ENCODE data around the gene NPSR1. TPM values are rescaled to one million over a fixed set of nuclear protein-coding genes. Genes with fewer than 3 reads are reported as not detected.

Gene NPSR1
- total RNA-seq, 1 donor from 2014 or later: not detected

- Mint-ChIP-seq H3K4me1 (ENCODE audit: low read depth) (peaks cover 36% of the 10 kb centered on the region), H3K27ac (peak overlapping the region; percentile 46), H3K4me3 (ENCODE audit: low read depth) (no peak overlapping the region), H3K9me3 (ENCODE audit: low read depth) (peaks cover 6% of the 10 kb centered on the region), H3K27me3 (peaks cover 16% of the 10 kb centered on the region), H3K36me3 (ENCODE audit: insufficient read depth) (peaks cover 2% of the 10 kb centered on the region)
- TF ChIP-seq, protein P1, sequence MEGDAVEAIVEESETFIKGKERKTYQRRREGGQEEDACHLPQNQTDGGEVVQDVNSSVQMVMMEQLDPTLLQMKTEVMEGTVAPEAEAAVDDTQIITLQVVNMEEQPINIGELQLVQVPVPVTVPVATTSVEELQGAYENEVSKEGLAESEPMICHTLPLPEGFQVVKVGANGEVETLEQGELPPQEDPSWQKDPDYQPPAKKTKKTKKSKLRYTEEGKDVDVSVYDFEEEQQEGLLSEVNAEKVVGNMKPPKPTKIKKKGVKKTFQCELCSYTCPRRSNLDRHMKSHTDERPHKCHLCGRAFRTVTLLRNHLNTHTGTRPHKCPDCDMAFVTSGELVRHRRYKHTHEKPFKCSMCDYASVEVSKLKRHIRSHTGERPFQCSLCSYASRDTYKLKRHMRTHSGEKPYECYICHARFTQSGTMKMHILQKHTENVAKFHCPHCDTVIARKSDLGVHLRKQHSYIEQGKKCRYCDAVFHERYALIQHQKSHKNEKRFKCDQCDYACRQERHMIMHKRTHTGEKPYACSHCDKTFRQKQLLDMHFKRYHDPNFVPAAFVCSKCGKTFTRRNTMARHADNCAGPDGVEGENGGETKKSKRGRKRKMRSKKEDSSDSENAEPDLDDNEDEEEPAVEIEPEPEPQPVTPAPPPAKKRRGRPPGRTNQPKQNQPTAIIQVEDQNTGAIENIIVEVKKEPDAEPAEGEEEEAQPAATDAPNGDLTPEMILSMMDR (IDR thresholded peaks at IDR 0.05; ENCODE audit: unreplicated experiment): no peak
- no peak for DNase-seq (ENCODE audit: low spot score, unreplicated experiment)
Observed at GRCh38 chr7:34839645-34840044, 181.6 kb downstream of the NPSR1 start.

GRCh38 chr7:34840176-34840785, 182.3 kb downstream of the NPSR1 start:
- DNase-seq (ENCODE audit: low spot score, unreplicated experiment): no peak
- Mint-ChIP-seq H3K9me3 (ENCODE audit: low read depth) (peaks cover 6% of the 10 kb centered on the region), H3K27me3 (peaks cover 16% of the 10 kb centered on the region), H3K4me3 (ENCODE audit: low read depth) (peak overlapping the region; percentile 12), H3K27ac (peak overlapping the region; percentile 46), H3K4me1 (ENCODE audit: low read depth) (peaks cover 39% of the 10 kb centered on the region), H3K36me3 (ENCODE audit: insufficient read depth) (peaks cover 2% of the 10 kb centered on the region)
- TF ChIP-seq, protein P1 (IDR thresholded peaks at IDR 0.05; ENCODE audit: unreplicated experiment): no peak

DNA sequence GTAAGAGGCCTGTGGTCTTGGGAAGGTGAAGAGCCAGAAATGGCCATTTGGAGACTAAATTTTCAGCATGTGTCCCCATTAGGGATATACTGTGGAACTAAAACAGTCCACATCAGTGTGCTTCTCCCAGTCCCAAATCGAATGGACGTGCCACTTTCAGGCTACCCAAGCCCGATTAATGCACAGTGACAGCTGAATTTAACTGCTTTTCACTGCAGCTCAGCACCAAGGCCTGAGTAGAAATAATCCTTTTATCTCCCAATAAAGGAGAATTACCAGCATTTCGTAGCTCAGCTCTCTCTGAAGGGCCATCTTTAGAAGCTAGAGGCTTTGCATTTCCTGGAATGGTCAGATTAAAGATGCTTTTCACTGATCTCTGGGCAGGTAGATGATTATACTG, 183.3 kb downstream of the NPSR1 start:
- Mint-ChIP-seq H3K27me3 (peaks cover 16% of the 10 kb centered on the region), H3K4me1 (ENCODE audit: low read depth) (peaks cover 49% of the 10 kb centered on the region), H3K36me3 (ENCODE audit: insufficient read depth) (peaks cover 2% of the 10 kb centered on the region), H3K27ac (no peak overlapping the region), H3K4me3 (ENCODE audit: low read depth) (no peak overlapping the region), H3K9me3 (ENCODE audit: low read depth) (peaks cover 6% of the 10 kb centered on the region)
- DNase-seq (ENCODE audit: low spot score, unreplicated experiment): no peak
- TF ChIP-seq, protein P1 (IDR thresholded peaks at IDR 0.05; ENCODE audit: unreplicated experiment): no peak

DNA sequence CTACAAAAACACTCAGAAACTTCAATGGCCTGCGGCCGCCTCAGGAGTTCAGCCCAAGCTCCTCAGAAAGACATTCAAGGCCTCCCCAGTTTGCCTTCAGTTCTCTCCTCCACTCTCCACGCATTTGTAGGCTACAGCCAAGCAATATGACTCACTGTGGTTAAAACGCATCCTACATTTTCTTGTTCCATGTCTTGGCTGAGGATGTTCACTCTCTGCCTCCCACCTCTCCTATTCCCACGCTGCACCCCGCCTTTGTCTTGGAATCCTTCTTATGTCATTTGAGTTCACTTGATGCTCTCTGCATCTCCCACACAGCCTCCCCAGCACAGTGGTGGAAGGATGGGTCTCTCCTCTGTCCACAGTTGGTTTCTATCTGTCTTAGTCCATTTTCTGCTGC, 184.8 kb downstream of the NPSR1 start:
- peaks cover 49% of the 10 kb centered on the region for H3K4me1 Mint-ChIP-seq (ENCODE audit: low read depth)
- H3K27me3 Mint-ChIP-seq: peaks cover 16% of the 10 kb centered on the region
- no peak overlapping the region for H3K4me3 Mint-ChIP-seq (ENCODE audit: low read depth)
- DNase-seq (ENCODE audit: low spot score, unreplicated experiment): no peak
- H3K9me3 Mint-ChIP-seq (ENCODE audit: low read depth): peaks cover 6% of the 10 kb centered on the region
- peaks cover 2% of the 10 kb centered on the region for H3K36me3 Mint-ChIP-seq (ENCODE audit: insufficient read depth)
- no peak overlapping the region for H3K27ac Mint-ChIP-seq
- TF ChIP-seq, protein P1 (IDR thresholded peaks at IDR 0.05; ENCODE audit: unreplicated experiment): no peak

- Mint-ChIP-seq H3K36me3 (ENCODE audit: insufficient read depth) (peaks cover 2% of the 10 kb centered on the region), H3K4me1 (ENCODE audit: low read depth) (peaks cover 41% of the 10 kb centered on the region), H3K27ac (peak overlapping the region; percentile 74), H3K4me3 (ENCODE audit: low read depth) (no peak overlapping the region), H3K27me3 (peaks cover 12% of the 10 kb centered on the region), H3K9me3 (ENCODE audit: low read depth) (peaks cover 6% of the 10 kb centered on the region)
- TF ChIP-seq, protein P1 (IDR thresholded peaks at IDR 0.05; ENCODE audit: unreplicated experiment): no peak
- DNase-seq (ENCODE audit: low spot score, unreplicated experiment): no peak
Observed at GRCh38 chr7:34844406-34844805, 186.4 kb downstream of the NPSR1 start.
